PFSK-1 (cell line): ENCODE results near the gene GLT8D1.

Experiments used
- POLR2AphosphoS5 ChIP-seq: IDR thresholded peaks from 2 replicates; pipeline ENCODE4 v1.6.1; 2012; ENCODE audit warnings: low read depth, mild to moderate bottlenecking, control low read depth, low read length, moderate library complexity
- REST ChIP-seq, 2 experiments: IDR thresholded peaks; 2 replicates each; pipeline versions ENCODE4 v1.6.1 to v1.8.0; 2011 to 2012; ENCODE audit warnings: low read depth in 2 of 2, low read length in 2 of 2, control low read depth in 1 of 2, inconsistent platforms in 1 of 2, mild to moderate bottlenecking in 1 of 2, moderate library complexity in 1 of 2; ENCODE audit not compliant: insufficient read depth in 1 of 2
- SIN3A ChIP-seq: IDR thresholded peaks from 2 replicates; pipeline ENCODE4 v1.6.1; 2012; ENCODE audit warnings: mild to moderate bottlenecking, low read length, moderate library complexity, borderline replicate concordance; ENCODE audit not compliant: insufficient read depth
- TAF1 ChIP-seq: IDR thresholded peaks from 2 replicates; pipeline ENCODE4 v1.6.1; 2012; ENCODE audit warnings: low read length, control low read depth, borderline replicate concordance; ENCODE audit not compliant: insufficient read depth

GRCh38 chr3:52695798-52696671, 9.6 kb downstream of the GLT8D1 start:
- TF ChIP-seq POLR2AphosphoS5, result peak; percentile 63
- TF ChIP-seq REST (IDR thresholded peaks at IDR 0.05; ENCODE audit: insufficient read depth in 1 of 2, low read depth in 2 of 2, low read length in 2 of 2), result no peak
- no peak for TF ChIP-seq TAF1
- TF ChIP-seq SIN3A, result no peak
